ENCODE results near the gene GALNT2.

GALNT2 gene

GRCh38 chr1:230243146-230243545, 176.1 kb downstream of the GALNT2 start:
- Histone ChIP-seq H3K4me3 (replicated peaks; ENCODE audit: insufficient read depth, low read length) (no peak overlapping the region), H3K27me3 (ENCODE audit: insufficient read depth, poor library complexity, severe bottlenecking) (no peaks in the 10 kb centered on the region), H3K27ac (replicated peaks) (no peak overlapping the region)
- DNase-seq (ENCODE audit: low read depth in 1 of 2, low spot score in 1 of 2), result no peak
- TF ChIP-seq POLR2AphosphoS5 (IDR thresholded peaks at IDR 0.05; ENCODE audit: low read depth), result no peak
- TF ChIP-seq REST (IDR thresholded peaks at IDR 0.05; ENCODE audit: insufficient replicate concordance, low read depth), result no peak
- no peak for TF ChIP-seq GABPA (IDR thresholded peaks at IDR 0.05; ENCODE audit: low read depth)
- no peak for TF ChIP-seq SPI1 (IDR thresholded peaks at IDR 0.05; ENCODE audit: borderline replicate concordance, low read depth)
- no peak for TF ChIP-seq CTCF (IDR thresholded peaks at IDR 0.05; ENCODE audit: insufficient read depth, low read length)

- Histone ChIP-seq H3K4me3 (replicated peaks; ENCODE audit: insufficient read depth, low read length) (no peak overlapping the region), H3K27me3 (ENCODE audit: insufficient read depth, poor library complexity, severe bottlenecking) (no peaks in the 10 kb centered on the region), H3K27ac (replicated peaks) (no peak overlapping the region)
- TF ChIP-seq POLR2AphosphoS5 (IDR thresholded peaks at IDR 0.05; ENCODE audit: low read depth) (no peak), SPI1 (IDR thresholded peaks at IDR 0.05; ENCODE audit: borderline replicate concordance, low read depth) (no peak), CTCF (IDR thresholded peaks at IDR 0.05; ENCODE audit: insufficient read depth, low read length) (no peak), GABPA (IDR thresholded peaks at IDR 0.05; ENCODE audit: low read depth) (no peak), REST (IDR thresholded peaks at IDR 0.05; ENCODE audit: insufficient replicate concordance, low read depth) (no peak)
- DNase-seq (ENCODE audit: low read depth in 1 of 2, low spot score in 1 of 2), result no peak
These were observed 176.7 kb downstream of the GALNT2 start for GRCh38 chr1:230243583-230244353.

GRCh38 chr1:230246551-230246950, 179.5 kb downstream of the GALNT2 start:
- DNase-seq (ENCODE audit: low read depth in 1 of 2, low spot score in 1 of 2), result no peak
- no peak overlapping the region for H3K27ac ChIP-seq (replicated peaks)
- TF ChIP-seq CTCF (IDR thresholded peaks at IDR 0.05; ENCODE audit: insufficient read depth, low read length) (no peak), SPI1 (IDR thresholded peaks at IDR 0.05; ENCODE audit: borderline replicate concordance, low read depth) (no peak)
- no peaks in the 10 kb centered on the region for H3K27me3 ChIP-seq (ENCODE audit: insufficient read depth, poor library complexity, severe bottlenecking)
- no peak overlapping the region for H3K4me3 ChIP-seq (replicated peaks; ENCODE audit: insufficient read depth, low read length)
